ENCODE results near the gene BRMS1L. TPM values are rescaled to one million over a fixed set of nuclear protein-coding genes. Genes with fewer than 3 reads are reported as not detected.
"Not testable (repeated sequence)": the region's sequence is repeated elsewhere in the genome, so short reads cannot be mapped to it uniquely, and the experiment has no call there.

BRMS1L gene
- total RNA-seq, 2 experiments from 2014 or later = 8.1 to 8.2 TPM

DNA sequence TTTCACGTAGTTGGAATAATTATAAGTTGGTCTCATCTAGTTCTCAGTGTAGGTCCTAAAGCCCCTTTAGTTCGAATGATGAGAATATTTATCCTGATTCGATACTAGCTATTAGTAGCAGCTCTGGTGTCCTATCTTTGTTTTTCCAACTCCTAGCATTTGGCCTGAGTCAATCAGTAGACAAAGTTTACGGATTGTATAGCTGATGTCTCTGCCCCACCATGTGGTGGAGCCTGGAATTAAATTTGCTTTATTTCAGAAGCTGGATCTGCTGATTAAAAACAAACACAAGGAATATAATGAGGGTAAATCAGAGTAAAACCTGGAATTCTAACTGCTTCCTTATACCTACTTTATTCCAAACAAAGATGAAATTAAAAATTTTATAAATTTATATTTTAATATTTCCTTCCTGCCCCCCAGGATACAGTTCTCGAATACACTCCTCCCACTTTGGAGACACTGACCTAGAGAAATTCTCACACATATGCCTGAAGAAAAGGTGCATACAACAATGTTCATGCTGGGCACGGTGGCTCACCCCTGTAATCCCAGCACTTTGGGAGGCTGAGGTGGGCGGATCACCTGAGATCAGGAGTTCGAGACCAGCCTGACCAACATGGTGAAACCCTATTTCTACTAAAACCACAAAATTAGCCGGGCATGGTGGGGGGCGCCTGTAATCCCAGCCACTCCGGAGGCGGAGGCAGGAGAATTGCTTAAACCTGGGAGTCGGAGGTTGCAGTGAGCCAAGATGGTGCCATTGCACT lies 7.6 kb upstream of the BRMS1L start:
- POLR2A ChIA-PET = interaction anchor here (1.6 kb wide), 1 partner anchor 8 kb away, joined by 8 read pairs; the partner anchor contains the start of gene BRMS1L
- CTCF ChIA-PET = interaction anchor here (0.6 to 1.2 kb wide), 4 partner anchors 9 to 402 kb away, joined by 3 to 4 read pairs (median 3); no protein-coding TSS in a partner anchor

DNA sequence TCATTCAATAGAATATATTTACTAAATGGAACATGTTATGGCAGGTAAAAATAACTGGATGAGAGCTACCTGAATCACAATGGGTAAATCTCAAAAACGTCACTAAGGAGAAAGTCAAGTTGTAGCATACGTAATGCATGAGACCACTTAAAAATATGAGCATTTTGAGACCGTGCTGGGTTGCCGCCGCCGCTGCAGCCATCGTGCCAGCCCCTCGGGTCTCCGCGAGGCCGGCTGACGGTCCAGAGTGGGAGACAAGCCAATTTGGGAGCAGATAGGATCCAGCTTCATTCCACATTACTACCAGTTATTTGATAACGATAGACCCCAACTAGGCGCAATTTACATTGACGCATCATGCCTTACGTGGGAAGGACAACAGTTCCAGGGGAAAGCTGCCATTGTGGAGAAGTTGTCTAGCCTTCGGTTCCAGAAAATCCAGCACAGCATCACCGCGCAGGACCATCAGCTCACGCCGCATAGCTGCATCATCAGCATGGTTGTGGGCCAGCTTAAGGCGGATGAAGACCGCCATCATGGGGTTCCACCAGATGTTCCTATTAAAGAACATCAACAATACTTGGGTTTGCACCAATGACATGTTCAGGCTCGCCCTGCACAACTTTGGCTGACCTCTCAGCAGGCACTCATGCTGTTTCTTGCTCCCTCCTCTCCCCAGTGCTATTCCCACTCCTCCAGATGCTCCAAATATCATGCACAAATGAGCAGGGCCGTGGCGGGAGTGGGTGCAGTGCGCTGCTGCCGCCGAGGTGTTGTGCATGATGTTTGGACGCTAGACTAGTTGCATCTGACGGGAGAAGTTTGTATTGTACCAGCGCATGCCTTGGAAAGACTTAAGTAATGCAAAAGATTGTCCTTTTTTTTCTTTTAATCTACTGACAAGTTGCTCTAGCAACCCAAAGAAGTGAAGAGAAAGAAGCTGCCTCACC lies 6.3 kb upstream of the BRMS1L start:
- POLR2A ChIA-PET = no interaction called here
- CTCF ChIA-PET = interaction anchor here (0.6 to 0.7 kb wide), 2 partner anchors 22 to 263 kb away, joined by 3 read pairs; no protein-coding TSS in a partner anchor

GRCh38 chr14:35821564-35822411 lies 4.3 kb upstream of the BRMS1L start:
- ChIA-PET CTCF (no interaction called here), POLR2A (no interaction called here)

DNA sequence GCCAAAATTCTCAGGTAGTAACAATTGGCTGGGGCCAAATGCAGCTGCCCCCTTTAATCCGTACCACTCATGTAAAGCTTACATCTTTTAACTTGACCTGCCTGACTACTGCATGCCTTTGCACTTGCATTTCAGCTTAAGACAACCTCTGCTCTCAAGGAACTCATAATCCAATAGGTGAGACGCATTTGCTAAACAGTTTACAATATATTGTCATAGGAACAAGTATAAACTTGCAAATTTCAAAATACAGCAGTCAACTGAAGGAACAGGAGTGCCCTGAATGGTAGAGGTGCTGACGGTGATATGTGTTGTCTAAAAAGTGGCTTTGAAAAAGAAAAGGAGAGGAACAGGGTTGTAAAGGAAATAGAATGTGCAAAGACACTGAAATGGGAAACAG lies 3.6 kb upstream of the BRMS1L start:
- ChIA-PET POLR2A (no interaction called here), CTCF (no interaction called here)

DNA sequence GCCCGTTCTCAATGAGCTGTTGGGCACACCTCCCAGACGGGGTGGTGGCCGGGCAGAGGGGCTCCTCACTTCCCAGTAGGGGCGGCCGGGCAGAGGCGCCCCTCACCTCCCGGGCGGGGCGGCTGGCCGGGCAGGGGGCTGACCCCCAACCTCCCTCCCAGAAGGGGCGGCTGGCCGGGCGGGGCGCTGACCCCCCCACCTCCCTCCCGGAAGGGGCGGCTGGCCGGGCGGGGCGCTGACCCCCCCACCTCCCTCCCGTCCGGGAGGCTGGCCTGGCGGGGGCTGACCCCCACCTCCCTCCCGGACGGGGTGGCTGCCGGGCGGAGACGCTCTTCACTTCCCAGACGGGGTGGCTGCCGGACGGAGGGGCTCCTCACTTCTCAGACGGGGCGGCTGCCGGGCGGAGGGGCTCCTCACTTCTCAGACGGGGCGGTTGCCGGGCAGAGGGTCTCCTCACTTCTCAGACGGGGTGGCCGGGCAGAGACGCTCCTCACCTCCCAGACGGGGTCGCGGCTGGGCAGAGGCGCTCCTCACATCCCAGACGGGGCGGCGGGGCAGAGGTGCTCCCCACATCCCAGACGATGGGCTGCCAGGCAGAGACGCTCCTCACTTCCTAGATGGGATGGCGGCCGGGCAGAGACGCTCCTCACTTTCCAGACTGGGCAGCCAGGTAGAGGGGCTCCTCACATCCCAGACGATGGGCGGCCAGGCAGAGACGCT lies 1.5 kb upstream of the BRMS1L start:
- POLR2A ChIA-PET = interaction anchor here (0.7 kb wide), 1 partner anchor 510 kb away, joined by 3 read pairs; no protein-coding TSS in a partner anchor
- CTCF ChIA-PET = not testable (repeated sequence)

DNA sequence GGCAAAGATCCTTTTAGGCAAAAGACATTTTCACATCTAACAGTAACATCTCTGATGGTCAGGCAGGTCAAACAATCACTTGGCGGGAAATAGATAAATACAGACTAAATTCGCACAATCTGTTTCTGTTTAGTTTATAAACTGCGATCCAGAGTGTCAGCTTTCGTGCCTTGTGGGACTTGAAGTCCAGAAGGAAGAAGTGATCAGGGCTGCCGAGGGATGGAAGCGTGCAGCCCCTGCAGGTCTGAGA lies 245 bp upstream of the BRMS1L start:
- POLR2A ChIA-PET = interaction anchor here (0.5 to 1.5 kb wide), 5 partner anchors 8 to 1195 kb away, joined by 4 to 12 read pairs (median 6); partner anchors contain the start of gene RALGAPA1
- CTCF ChIA-PET = interaction anchor here (1.3 to 1.4 kb wide), 2 partner anchors 11 to 18 kb away, joined by 5 to 9 read pairs; no protein-coding TSS in a partner anchor

DNA sequence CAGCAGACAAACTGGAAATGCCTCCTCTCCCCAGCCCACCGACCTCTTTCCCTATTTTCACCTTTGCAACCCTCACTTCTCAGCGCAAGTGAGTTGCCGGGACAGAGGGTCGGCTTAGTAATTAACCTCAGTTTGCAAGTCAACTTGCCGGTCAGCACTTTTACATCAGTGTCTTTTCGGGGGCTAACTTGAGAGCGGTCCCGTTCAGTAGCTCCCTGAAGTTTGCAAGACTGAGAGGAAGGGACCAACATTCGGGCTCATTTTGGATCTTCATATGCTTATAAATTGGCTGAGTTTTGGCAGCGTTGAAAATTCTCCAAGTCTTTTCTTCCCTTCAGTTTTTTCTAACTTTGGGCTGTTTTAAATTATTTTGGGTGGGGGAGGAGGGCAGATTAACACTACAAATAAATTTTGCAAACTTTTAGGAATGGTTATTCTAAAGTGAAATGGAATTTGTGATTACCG lies 846 bp downstream of the BRMS1L start:
- POLR2A ChIA-PET = interaction anchor here (0.8 to 1.5 kb wide), 3 partner anchors 9 to 493 kb away, joined by 6 to 15 read pairs (median 8); partner anchors contain the start of genes MBIP and RALGAPA1
- CTCF ChIA-PET = interaction anchor here (1.7 kb wide), 1 partner anchor 9 kb away, joined by 3 read pairs; no protein-coding TSS in a partner anchor

DNA sequence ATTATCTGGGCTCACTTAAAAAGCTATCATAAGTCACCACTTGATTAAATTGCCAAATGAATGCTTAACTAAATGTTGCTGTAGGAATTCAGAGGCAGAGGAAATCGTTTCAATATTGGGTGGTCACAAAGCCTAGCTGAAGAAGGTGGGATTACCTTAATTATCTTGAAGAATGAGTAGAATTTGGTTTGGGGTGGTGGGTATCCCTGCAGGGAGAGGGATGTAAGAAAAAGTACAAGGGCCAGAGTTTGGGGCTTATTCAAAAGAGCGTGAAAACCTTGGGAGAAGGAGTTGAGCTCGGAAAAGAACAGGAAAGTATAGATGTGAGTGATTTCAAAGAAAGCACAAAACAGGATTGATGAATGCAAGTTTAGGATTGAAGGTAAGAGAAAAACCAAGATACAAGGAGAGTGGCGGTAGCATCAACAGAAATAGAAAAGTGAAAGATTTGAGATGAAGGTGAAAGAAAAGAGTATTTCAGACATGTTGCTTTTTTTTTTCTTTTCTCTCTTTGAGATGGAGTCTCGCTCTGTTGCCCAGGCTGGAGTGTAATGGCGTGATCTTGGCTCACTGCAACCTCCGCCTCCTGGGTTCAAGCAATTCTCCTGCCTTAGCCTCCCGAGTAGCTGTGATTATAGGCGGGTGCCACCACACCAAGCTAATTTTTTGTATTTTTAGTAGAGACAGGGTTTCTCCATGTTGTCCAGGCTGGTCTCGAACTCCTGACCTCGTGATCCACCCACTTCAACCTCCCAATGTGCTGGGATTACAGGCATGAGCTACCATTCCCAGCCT lies 1.7 kb downstream of the BRMS1L start:
- POLR2A ChIA-PET = no interaction called here
- CTCF ChIA-PET = interaction anchor here (0.6 to 1.7 kb wide), 2 partner anchors 10 to 145 kb away, joined by 3 to 4 read pairs; no protein-coding TSS in a partner anchor

DNA sequence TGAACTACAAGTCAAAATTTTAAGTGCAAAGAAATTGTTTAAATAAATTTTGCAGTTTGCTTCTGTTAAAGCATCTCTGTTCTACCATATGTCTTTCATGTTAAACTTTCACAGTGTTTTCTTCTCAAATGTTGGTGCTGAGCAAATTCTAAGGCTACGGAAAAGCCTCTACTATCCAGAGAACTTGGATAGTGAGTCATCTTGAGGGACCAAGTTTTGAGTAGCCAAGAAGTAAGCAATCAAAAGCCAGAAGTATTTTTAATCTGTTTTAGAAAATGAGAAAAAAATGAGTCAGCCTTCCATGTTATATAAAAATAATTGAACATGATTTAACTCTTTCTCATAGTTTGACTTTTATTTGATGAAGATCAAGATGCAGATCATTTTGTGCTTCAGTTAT lies 3.3 kb downstream of the BRMS1L start:
- POLR2A ChIA-PET = no interaction called here
- CTCF ChIA-PET = no interaction called here

DNA sequence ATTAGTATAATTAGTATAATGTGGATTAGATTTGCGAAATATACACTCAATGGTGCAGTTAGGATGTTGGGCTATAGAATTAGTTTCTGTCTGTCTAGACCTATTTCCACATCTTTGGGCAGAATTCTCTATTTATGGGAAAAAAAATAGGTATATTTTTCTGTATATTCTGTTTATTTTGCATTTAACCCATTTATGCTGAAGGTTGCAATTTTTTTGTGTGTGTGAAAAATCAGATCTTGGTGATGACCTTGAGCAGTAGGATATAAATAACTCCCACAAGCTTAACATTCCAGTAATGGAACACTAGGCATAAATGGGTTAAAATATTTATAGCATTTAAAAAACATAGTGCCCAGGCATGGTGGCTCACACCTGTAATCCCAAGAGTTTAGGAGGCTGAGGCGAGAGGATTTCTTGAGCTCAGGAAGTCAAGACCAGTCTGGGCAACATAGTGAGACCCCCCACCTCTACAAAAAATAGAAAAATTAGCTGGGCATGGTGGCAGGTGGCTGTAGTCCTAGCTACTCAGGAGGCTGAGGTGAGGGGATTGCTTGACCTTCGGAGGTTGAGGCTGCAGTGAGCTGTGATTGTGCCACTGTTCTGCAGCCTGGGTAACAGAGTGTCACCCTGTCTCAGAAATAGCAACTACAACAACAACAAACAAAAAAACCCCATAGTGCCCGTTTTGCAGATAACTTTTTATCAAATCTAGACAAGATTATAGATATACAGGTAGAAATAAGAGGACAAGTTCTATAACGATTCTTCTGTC lies 9.3 kb downstream of the BRMS1L start:
- CTCF ChIA-PET = no interaction called here
- POLR2A ChIA-PET = no interaction called here

DNA sequence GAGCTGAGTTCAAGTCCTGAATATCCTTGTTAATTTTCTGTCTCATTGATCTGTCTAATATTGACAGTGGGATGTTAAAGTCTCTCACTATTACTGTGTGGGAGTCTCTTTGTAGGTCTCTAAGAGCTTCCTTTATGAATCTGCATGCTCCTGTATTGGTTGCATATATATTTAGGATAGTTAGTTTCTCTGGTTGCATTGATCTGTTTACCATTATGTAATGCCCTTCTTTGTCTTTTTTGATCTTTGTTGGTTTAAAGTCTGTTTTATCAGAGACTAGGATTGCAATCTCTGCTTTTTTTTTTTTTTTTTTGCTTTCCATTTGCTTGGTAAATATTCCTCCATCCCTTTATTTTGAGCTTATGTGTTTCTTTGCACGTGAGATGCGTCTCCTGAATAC lies 15.6 kb downstream of the BRMS1L start:
- CTCF ChIA-PET, POLR2A ChIA-PET: not testable (repeated sequence)

GRCh38 chr14:35842245-35842644 lies 16.1 kb downstream of the BRMS1L start:
- POLR2A ChIA-PET, CTCF ChIA-PET: not testable (repeated sequence)

DNA sequence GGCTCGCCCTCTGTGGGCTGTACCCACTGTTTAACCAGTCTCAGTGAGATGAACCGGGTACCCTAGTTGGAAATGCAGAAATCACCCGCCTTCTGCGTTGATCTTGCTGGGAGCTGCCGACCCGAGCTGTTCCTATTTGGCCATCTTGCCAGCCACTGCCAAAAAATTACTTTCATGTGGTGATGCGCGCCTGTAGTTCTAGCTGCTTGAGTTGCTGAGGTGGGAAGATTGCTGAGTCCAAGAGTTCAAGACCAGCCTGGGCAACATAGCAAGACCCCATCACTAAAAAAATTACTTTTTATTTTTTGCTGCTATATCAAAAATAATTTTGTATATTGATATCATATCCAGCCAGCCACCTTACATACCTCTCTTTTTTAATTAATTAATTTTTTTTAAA lies 18.4 kb downstream of the BRMS1L start:
- ChIA-PET CTCF (interaction anchor here (1.9 kb wide), 1 partner anchor 18 kb away, joined by 5 read pairs; the partner anchor contains the start of gene BRMS1L), POLR2A (no interaction called here)

GRCh38 chr14:35847636-35848035 lies 21.5 kb downstream of the BRMS1L start:
- ChIA-PET CTCF (no interaction called here), POLR2A (no interaction called here)

GRCh38 chr14:35849122-35849521 lies 23.0 kb downstream of the BRMS1L start:
- ChIA-PET POLR2A (interaction anchor here (0.5 kb wide), 1 partner anchor 137 kb away, joined by 3 read pairs; no protein-coding TSS in a partner anchor), CTCF (interaction anchor here (0.5 kb wide), 1 partner anchor 1097 kb away, joined by 3 read pairs; no protein-coding TSS in a partner anchor)

DNA sequence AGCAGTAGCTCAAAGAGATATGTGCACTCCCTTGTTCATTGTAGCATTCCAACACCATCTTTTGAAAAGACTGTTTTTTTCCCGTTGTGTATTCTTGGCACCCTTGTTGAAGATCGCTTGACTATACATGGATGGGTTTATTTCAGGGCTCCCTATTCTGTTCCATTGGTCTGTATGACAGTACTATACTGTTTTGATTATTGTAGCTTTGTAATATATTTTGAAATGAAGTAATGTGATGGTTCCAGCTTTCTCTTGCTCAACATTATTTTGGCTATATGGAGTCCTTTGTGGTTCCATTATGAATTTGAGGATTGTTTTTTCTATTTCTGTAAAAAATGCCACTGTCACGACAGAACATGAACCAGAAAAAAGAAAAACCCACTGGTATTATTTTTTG lies 25.7 kb downstream of the BRMS1L start:
- ChIA-PET CTCF (no interaction called here), POLR2A (no interaction called here)

DNA sequence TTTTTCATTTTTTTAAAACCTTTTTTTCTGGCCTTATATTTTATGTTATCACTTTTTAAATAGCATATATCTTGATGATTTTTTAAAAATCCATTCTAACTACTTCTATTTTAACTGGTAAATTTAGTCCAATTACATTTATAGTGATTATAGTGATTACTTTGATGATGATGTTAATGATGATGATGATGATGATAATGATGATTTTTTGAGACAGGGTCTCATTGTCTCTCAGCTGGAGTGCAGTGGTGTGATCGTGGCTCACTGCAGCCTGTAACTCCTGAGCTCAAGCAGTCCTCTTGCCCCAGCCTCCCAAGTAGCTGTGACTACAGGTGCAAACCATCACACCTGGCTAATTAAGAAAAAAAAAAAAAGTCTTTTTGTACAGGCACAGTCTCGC lies 27.1 kb downstream of the BRMS1L start:
- POLR2A ChIA-PET = no interaction called here
- CTCF ChIA-PET = no interaction called here
